ENCODE measurements around the gene GNB1L.

DNA sequence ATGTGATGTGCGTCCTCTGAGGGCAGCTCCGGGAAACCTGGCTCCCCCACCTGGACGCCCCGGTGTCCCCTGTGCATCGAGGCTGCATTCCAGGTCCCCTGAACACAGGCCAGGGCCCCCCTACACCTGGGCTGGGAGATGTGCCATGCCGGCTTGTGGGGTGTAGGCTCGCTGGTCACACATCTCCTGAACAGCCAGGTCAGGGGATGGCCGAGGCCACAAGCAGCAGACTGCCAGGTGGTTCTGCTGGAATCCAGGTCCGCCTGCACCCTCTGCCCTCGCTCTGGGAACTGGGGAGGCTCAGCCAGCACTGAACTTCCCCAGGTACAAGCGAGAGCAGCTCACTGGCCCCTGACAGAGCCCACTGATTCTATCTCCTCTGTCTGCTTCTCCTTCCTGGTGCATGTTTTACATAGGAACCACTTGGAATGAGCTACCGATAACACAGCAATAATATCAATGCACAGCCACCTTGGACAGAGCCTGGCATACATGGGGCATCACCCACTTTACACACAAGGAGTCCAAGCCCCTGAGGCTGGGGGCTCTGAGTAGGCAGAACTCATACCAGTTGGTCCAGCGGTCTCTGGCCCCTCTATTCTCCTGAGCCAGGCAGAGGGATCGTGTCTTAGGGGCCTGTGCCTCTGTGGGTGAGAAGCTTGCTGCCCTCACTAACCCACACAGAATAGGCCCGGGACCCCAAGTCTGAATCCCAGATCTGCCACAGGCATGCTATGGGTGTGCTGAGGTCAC, 47.3 kb downstream of the GNB1L start:
- TF ChIP-seq, protein P1, sequence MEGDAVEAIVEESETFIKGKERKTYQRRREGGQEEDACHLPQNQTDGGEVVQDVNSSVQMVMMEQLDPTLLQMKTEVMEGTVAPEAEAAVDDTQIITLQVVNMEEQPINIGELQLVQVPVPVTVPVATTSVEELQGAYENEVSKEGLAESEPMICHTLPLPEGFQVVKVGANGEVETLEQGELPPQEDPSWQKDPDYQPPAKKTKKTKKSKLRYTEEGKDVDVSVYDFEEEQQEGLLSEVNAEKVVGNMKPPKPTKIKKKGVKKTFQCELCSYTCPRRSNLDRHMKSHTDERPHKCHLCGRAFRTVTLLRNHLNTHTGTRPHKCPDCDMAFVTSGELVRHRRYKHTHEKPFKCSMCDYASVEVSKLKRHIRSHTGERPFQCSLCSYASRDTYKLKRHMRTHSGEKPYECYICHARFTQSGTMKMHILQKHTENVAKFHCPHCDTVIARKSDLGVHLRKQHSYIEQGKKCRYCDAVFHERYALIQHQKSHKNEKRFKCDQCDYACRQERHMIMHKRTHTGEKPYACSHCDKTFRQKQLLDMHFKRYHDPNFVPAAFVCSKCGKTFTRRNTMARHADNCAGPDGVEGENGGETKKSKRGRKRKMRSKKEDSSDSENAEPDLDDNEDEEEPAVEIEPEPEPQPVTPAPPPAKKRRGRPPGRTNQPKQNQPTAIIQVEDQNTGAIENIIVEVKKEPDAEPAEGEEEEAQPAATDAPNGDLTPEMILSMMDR (IDR thresholded peaks at IDR 0.05): no peak
- TF ChIP-seq EP300 (IDR thresholded peaks at IDR 0.05) (no peak), POLR2AphosphoS5 (IDR thresholded peaks at IDR 0.05) (no peak)

All from esophagus muscularis mucosa (tissue), 4 donors.